ENCODE measurements around the gene GATA2.

DNA sequence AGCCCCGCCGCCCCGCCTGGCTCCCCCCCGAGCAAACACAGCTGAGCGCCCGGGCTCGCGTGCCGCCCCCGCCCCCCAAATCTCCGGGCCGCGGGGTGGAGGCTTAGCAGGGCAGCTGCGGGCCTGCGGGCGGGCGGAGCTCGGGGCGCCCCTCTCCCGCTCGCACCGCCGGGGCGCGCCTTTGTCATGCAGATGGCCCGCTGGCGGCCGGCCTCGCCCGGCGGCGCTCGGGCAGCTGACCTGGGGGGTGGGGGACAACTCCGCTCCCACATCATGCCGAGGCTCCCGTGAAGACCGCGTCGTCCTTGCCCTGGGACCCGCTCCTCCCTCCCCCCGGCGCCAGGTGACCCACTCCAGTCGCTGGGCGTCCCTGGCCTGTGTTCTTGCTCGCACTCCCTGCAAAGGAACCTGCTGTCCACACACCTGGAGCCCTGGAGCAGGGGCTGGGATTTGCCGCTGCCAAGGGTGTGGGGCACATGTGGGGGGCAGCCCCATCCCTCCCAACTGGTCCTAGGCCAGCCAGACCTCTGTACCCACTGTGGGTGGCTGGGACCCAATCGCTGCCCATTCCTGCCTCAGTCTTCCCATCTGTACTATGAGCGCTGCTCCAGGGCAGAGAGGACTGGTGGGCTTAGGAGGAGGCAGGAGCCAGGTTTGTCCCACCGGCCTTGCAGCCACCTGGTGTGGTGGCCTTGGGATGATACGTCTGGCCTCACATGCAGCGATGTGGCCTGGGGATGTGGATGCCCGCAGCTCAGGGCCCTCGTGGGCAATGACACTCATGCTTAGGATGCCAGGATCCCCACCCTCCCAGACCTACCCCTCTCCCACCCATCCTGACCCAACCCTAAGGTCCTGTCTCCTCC is 59.8 kb downstream of the GATA2 start:
- TF ChIP-seq, protein P1, sequence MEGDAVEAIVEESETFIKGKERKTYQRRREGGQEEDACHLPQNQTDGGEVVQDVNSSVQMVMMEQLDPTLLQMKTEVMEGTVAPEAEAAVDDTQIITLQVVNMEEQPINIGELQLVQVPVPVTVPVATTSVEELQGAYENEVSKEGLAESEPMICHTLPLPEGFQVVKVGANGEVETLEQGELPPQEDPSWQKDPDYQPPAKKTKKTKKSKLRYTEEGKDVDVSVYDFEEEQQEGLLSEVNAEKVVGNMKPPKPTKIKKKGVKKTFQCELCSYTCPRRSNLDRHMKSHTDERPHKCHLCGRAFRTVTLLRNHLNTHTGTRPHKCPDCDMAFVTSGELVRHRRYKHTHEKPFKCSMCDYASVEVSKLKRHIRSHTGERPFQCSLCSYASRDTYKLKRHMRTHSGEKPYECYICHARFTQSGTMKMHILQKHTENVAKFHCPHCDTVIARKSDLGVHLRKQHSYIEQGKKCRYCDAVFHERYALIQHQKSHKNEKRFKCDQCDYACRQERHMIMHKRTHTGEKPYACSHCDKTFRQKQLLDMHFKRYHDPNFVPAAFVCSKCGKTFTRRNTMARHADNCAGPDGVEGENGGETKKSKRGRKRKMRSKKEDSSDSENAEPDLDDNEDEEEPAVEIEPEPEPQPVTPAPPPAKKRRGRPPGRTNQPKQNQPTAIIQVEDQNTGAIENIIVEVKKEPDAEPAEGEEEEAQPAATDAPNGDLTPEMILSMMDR (IDR thresholded peaks at IDR 0.05; ENCODE audit: insufficient read depth, low read length, poor library complexity, severe bottlenecking), result no peak
- no peak for TF ChIP-seq EZH2phosphoT487 (conservative IDR thresholded peaks at IDR 0.05; ENCODE audit: low read length)

All from SU-DHL-6 (cell line).